ENCODE measurements around the gene HDAC7.
A peak's percentile ranks its signal among the peaks of the same experiment; 100 is the strongest.

Gene HDAC7

GRCh38 chr12:47758584-47758833 lies 61.2 kb downstream of the HDAC7 start:
- H3K4me1 ChIP-seq (ENCODE audit: control insufficient read depth, insufficient read depth, low read length): peaks cover 10% of the 10 kb centered on the region
- H3K36me3 ChIP-seq (ENCODE audit: control insufficient read depth, insufficient read depth, low read length): no peaks in the 10 kb centered on the region
- H3K4me3 ChIP-seq (ENCODE audit: low read length): peak overlapping the region; percentile 52; the same call in 1 of the 2 replicates
- no peaks in the 10 kb centered on the region for H3K27me3 ChIP-seq (ENCODE audit: control insufficient read depth, insufficient read depth, low read length)
- WGBS (ENCODE audit: insufficient coverage, insufficient read length): no CpG with 5 or more reads among the region's 10 CpGs
- no peak overlapping the region for H3K27ac ChIP-seq (ENCODE audit: low read length)
- DNase-seq (ENCODE audit: low read depth, low spot score): no peak
- H3K9me3 ChIP-seq (ENCODE audit: control insufficient read depth, insufficient read depth, low read length): no peaks in the 10 kb centered on the region

- Histone ChIP-seq H3K27me3 (ENCODE audit: control insufficient read depth, insufficient read depth, low read length) (no peaks in the 10 kb centered on the region), H3K9me3 (ENCODE audit: control insufficient read depth, insufficient read depth, low read length) (no peaks in the 10 kb centered on the region), H3K27ac (ENCODE audit: low read length) (no peak overlapping the region), H3K4me1 (ENCODE audit: control insufficient read depth, insufficient read depth, low read length) (peaks cover 14% of the 10 kb centered on the region), H3K36me3 (ENCODE audit: control insufficient read depth, insufficient read depth, low read length) (no peaks in the 10 kb centered on the region), H3K4me3 (ENCODE audit: low read length) (no peak overlapping the region; the same call in 1 of the 2 replicates)
- no peak for DNase-seq (ENCODE audit: low read depth, low spot score)
- no CpG with 5 or more reads among the region's 20 CpGs for WGBS (ENCODE audit: insufficient coverage, insufficient read length)
Observed at GRCh38 chr12:47757840-47758583, 61.7 kb downstream of the HDAC7 start.

- Histone ChIP-seq H3K4me3 (ENCODE audit: low read length) (no peak overlapping the region), H3K27me3 (ENCODE audit: control insufficient read depth, insufficient read depth, low read length) (no peaks in the 10 kb centered on the region), H3K36me3 (ENCODE audit: control insufficient read depth, insufficient read depth, low read length) (no peaks in the 10 kb centered on the region), H3K4me1 (ENCODE audit: control insufficient read depth, insufficient read depth, low read length) (peaks cover 14% of the 10 kb centered on the region), H3K27ac (ENCODE audit: low read length) (no peak overlapping the region), H3K9me3 (ENCODE audit: control insufficient read depth, insufficient read depth, low read length) (no peaks in the 10 kb centered on the region)
- no peak for DNase-seq (ENCODE audit: low read depth, low spot score)
- no CpG with 5 or more reads among the region's 7 CpGs for WGBS (ENCODE audit: insufficient coverage, insufficient read length)
Observed at GRCh38 chr12:47757364-47757839, 62.3 kb downstream of the HDAC7 start.

GRCh38 chr12:47755655-47756562 lies 63.8 kb downstream of the HDAC7 start:
- Histone ChIP-seq H3K27ac (ENCODE audit: low read length) (no peak overlapping the region), H3K4me1 (ENCODE audit: control insufficient read depth, insufficient read depth, low read length) (peaks cover 14% of the 10 kb centered on the region), H3K9me3 (ENCODE audit: control insufficient read depth, insufficient read depth, low read length) (no peaks in the 10 kb centered on the region), H3K4me3 (ENCODE audit: low read length) (no peak overlapping the region), H3K36me3 (ENCODE audit: control insufficient read depth, insufficient read depth, low read length) (no peaks in the 10 kb centered on the region), H3K27me3 (ENCODE audit: control insufficient read depth, insufficient read depth, low read length) (no peaks in the 10 kb centered on the region)
- DNase-seq (ENCODE audit: low read depth, low spot score): no peak
- WGBS (ENCODE audit: insufficient coverage, insufficient read length): no CpG with 5 or more reads among the region's 12 CpGs

- no CpG with 5 or more reads among the region's 3 CpGs for WGBS (ENCODE audit: insufficient coverage, insufficient read length)
- H3K4me1 ChIP-seq (ENCODE audit: control insufficient read depth, insufficient read depth, low read length): peaks cover 14% of the 10 kb centered on the region
- no peak for DNase-seq (ENCODE audit: low read depth, low spot score)
- H3K27ac ChIP-seq (ENCODE audit: low read length): no peak overlapping the region
- H3K27me3 ChIP-seq (ENCODE audit: control insufficient read depth, insufficient read depth, low read length): no peaks in the 10 kb centered on the region
- no peak overlapping the region for H3K4me3 ChIP-seq (ENCODE audit: low read length)
- no peaks in the 10 kb centered on the region for H3K36me3 ChIP-seq (ENCODE audit: control insufficient read depth, insufficient read depth, low read length)
- no peaks in the 10 kb centered on the region for H3K9me3 ChIP-seq (ENCODE audit: control insufficient read depth, insufficient read depth, low read length)
Observed at GRCh38 chr12:47754881-47755280, 64.8 kb downstream of the HDAC7 start.

- peaks cover 13% of the 10 kb centered on the region for H3K4me1 ChIP-seq (ENCODE audit: control insufficient read depth, insufficient read depth, low read length)
- no peak overlapping the region for H3K4me3 ChIP-seq (ENCODE audit: low read length)
- no peak overlapping the region for H3K27ac ChIP-seq (ENCODE audit: low read length)
- no CpG with 5 or more reads among the region's 4 CpGs for WGBS (ENCODE audit: insufficient coverage, insufficient read length)
- H3K9me3 ChIP-seq (ENCODE audit: control insufficient read depth, insufficient read depth, low read length): no peaks in the 10 kb centered on the region
- no peaks in the 10 kb centered on the region for H3K36me3 ChIP-seq (ENCODE audit: control insufficient read depth, insufficient read depth, low read length)
- no peak for DNase-seq (ENCODE audit: low read depth, low spot score)
- no peaks in the 10 kb centered on the region for H3K27me3 ChIP-seq (ENCODE audit: control insufficient read depth, insufficient read depth, low read length)
Observed at GRCh38 chr12:47754126-47754525, 65.6 kb downstream of the HDAC7 start.

- Histone ChIP-seq H3K27me3 (ENCODE audit: control insufficient read depth, insufficient read depth, low read length) (no peaks in the 10 kb centered on the region), H3K4me3 (ENCODE audit: low read length) (no peak overlapping the region), H3K4me1 (ENCODE audit: control insufficient read depth, insufficient read depth, low read length) (peaks cover 13% of the 10 kb centered on the region), H3K9me3 (ENCODE audit: control insufficient read depth, insufficient read depth, low read length) (no peaks in the 10 kb centered on the region), H3K27ac (ENCODE audit: low read length) (no peak overlapping the region), H3K36me3 (ENCODE audit: control insufficient read depth, insufficient read depth, low read length) (no peaks in the 10 kb centered on the region)
- DNase-seq (ENCODE audit: low read depth, low spot score): no peak
- WGBS (ENCODE audit: insufficient coverage, insufficient read length): no CpG with 5 or more reads among the region's 11 CpGs
Observed at GRCh38 chr12:47753021-47754001, 66.4 kb downstream of the HDAC7 start.

GRCh38 chr12:47752552-47752951 lies 67.2 kb downstream of the HDAC7 start:
- no CpG with 5 or more reads among the region's 7 CpGs for WGBS (ENCODE audit: insufficient coverage, insufficient read length)
- H3K4me1 ChIP-seq (ENCODE audit: control insufficient read depth, insufficient read depth, low read length): peaks cover 10% of the 10 kb centered on the region
- H3K4me3 ChIP-seq (ENCODE audit: low read length): no peak overlapping the region
- H3K9me3 ChIP-seq (ENCODE audit: control insufficient read depth, insufficient read depth, low read length): no peaks in the 10 kb centered on the region
- no peaks in the 10 kb centered on the region for H3K36me3 ChIP-seq (ENCODE audit: control insufficient read depth, insufficient read depth, low read length)
- H3K27ac ChIP-seq (ENCODE audit: low read length): no peak overlapping the region
- no peaks in the 10 kb centered on the region for H3K27me3 ChIP-seq (ENCODE audit: control insufficient read depth, insufficient read depth, low read length)
- DNase-seq (ENCODE audit: low read depth, low spot score): no peak

- no peak overlapping the region for H3K27ac ChIP-seq (ENCODE audit: low read length)
- H3K27me3 ChIP-seq (ENCODE audit: control insufficient read depth, insufficient read depth, low read length): no peaks in the 10 kb centered on the region
- H3K4me3 ChIP-seq (ENCODE audit: low read length): no peak overlapping the region
- no CpG with 5 or more reads among the region's 4 CpGs for WGBS (ENCODE audit: insufficient coverage, insufficient read length)
- no peaks in the 10 kb centered on the region for H3K9me3 ChIP-seq (ENCODE audit: control insufficient read depth, insufficient read depth, low read length)
- H3K4me1 ChIP-seq (ENCODE audit: control insufficient read depth, insufficient read depth, low read length): peaks cover 8% of the 10 kb centered on the region
- DNase-seq (ENCODE audit: low read depth, low spot score): no peak
- no peaks in the 10 kb centered on the region for H3K36me3 ChIP-seq (ENCODE audit: control insufficient read depth, insufficient read depth, low read length)
Observed at GRCh38 chr12:47752121-47752520, 67.6 kb downstream of the HDAC7 start.

GRCh38 chr12:47751561-47751960 lies 68.1 kb downstream of the HDAC7 start:
- H3K36me3 ChIP-seq (ENCODE audit: control insufficient read depth, insufficient read depth, low read length): no peaks in the 10 kb centered on the region
- no peak for DNase-seq (ENCODE audit: low read depth, low spot score)
- H3K27me3 ChIP-seq (ENCODE audit: control insufficient read depth, insufficient read depth, low read length): no peaks in the 10 kb centered on the region
- no peak overlapping the region for H3K4me3 ChIP-seq (ENCODE audit: low read length)
- H3K9me3 ChIP-seq (ENCODE audit: control insufficient read depth, insufficient read depth, low read length): no peaks in the 10 kb centered on the region
- peaks cover 8% of the 10 kb centered on the region for H3K4me1 ChIP-seq (ENCODE audit: control insufficient read depth, insufficient read depth, low read length)
- whole genome bisulfite sequencing (ENCODE audit: insufficient coverage, insufficient read length): no CpG with 5 or more reads among the region's 9 CpGs
- H3K27ac ChIP-seq (ENCODE audit: low read length): no peak overlapping the region
